Stimulated activated CD4-positive, alpha-beta T cell treated with anti-CD3 and anti-CD28 coated beads, Interleukin-12 subunit alpha, Interleukin-12 subunit beta, amount 100 ng/mL, for 4 hours (primary cell): ENCODE results near the gene PCDHB12.
"Not testable (repeated sequence)": the region's sequence is repeated elsewhere in the genome, so short reads cannot be mapped to it uniquely, and the experiment has no call there.

ENCODE experiments used
- DNase-seq: peaks from one replicate; pipeline ENCODE4 v3.0.0-alpha.2; 2020

PCDHB12 gene

DNA sequence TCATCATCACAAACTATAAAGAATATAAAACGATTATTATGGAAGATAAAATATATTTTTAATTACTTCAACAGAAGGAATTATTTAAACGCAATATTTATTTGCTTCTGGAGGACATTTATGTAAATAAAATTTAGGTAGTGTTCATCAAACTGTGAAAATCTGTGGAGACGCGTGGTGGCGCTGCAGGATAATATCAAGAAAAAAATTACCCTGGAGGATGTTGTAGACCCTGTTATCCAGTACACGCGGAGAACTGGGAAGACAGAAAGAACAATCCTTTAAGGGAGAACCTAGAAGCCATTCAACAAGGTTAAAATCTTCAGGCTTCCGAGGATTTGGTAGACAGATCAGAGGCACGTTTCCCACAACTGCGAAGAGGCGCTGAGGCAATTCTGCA, at the start of gene PCDHB12:
PCDHB12 (plus strand) TSS at position 242 of the 400 bp plus-strand sequence. CDS start 189 bp downstream, outside the sequence.
- DNase-seq = no peak

DNA sequence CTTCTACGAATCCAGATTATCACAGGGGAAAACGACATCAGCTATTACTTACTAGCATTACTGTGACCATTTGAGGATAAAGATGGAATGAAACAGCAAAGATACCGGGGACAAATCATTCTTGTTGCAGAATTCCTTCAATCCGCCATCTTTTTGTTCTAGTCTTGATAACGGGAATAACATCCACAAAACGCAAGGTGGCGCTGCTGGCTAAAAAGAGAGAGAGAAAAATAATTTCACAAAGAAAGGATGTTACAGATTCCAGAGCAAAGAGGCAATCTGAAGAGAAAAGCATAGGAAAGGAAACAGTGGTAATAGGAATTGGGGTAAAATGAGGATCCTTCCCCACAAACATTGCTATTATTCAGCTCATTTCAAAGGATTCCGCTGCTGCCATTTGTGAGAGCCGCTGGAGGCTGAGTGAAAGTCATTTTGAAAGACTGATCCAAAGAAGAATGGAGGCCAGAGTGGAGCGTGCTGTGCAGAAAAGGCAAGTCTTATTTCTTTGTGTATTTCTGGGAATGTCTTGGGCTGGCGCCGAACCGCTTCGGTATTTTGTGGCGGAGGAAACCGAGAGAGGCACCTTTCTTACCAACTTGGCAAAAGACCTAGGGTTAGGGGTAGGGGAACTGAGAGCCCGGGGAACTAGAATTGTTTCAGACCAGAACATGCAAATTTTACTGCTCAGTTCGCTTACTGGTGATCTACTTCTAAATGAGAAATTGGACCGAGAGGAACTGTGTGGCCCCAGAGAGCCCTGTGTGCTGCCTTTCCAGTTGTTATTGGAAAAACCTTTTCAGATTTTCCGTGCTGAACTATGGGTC, 35.9 kb upstream of the PCDHB12 start, which contains the start of gene PCDHB7:
PCDHB7 (plus strand) TSS at position 264 of the 824 bp plus-strand sequence; CDS start at position 456, 192 bp downstream.
- no peak for DNase-seq

DNA sequence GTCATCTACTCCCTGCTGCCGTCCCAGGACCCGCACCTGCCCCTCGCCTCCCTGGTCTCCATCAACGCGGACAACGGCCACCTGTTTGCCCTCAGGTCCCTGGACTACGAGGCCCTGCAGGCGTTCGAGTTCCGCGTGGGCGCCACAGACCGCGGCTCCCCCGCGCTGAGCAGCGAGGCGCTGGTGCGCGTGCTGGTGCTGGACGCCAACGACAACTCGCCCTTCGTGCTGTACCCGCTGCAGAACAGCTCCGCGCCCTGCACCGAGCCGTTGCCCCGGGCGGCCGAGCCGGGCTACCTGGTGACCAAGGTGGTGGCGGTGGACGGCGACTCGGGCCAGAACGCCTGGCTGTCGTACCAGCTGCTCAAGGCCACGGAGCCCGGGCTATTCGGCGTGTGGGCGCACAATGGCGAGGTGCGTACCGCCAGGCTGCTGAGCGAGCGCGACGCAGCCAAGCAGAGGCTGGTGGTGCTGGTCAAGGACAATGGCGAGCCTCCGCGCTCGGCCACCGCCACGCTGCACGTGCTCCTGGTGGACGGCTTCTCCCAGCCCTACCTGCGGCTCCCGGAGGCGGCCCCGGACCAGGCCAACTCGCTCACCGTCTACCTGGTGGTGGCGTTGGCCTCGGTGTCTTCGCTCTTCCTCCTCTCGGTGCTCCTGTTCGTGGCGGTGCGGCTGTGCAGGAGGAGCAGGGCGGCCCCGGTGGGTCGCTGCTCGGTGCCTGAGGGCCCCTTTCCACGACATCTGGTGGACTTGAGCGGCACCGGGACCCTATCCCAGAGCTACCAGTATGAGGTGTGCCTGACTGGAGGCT, 34.0 kb upstream of the PCDHB12 start:
- not testable (repeated sequence) for DNase-seq

DNA sequence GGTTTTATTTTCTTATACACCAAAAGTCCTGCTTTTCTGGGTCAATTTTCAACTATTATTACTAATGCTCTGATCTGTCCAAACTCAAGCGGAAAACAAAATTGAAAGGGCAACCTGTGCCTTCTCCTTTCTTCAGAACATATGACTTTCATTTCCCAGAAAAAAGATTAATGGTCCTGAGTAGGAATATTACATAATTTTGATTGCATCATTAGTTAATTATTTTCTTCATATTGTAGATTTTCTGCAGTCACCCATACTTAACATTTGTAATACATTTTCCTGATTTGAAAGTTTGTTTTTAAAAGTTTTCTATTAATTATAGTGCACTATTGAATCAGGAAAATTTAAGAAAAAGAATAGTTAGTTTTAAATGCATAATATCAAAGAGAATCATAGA, 32.6 kb upstream of the PCDHB12 start:
- no peak for DNase-seq

DNA sequence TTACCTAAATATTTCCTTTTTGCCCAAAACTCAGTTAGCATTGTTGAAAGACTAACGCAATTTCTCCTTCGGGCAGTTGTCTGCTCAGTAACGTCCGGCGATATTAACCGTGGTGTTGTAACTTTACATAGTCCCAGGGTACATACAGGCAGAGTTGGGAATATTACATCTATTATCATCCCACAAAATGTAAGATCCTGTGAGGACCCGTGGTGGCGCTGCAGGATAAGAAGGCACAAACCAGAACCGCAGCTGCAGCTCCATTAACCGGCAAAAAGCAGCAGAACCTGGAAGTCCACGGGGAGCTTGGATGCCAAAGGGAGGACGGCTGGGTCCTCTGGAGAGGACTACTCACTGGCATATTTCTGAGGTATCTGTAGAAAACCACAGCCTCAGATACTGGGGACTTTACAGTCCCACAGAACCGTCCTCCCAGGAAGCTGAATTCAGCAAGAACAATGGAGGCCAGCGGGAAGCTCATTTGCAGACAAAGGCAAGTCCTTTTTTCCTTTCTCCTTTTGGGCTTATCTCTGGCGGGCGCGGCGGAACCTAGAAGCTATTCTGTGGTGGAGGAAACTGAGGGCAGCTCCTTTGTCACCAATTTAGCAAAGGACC, 30.8 kb upstream of the PCDHB12 start, which contains the start of gene PCDHB8:
PCDHB8 (plus strand) TSS at position 214 of the 615 bp plus-strand sequence; CDS start at position 459, 245 bp downstream.
- DNase-seq = not testable (repeated sequence)

DNA sequence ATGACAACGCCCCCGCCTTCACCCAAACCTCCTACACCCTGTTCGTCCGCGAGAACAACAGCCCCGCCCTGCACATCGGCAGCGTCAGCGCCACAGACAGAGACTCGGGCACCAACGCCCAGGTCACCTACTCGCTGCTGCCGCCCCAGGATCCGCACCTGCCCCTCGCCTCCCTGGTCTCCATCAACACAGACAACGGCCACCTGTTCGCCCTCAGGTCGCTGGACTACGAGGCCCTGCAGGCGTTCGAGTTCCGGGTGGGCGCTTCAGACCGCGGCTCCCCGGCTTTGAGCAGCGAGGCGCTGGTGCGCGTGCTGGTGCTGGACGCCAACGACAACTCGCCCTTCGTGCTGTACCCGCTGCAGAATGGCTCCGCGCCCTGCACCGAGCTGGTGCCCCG, 29.1 kb upstream of the PCDHB12 start:
- DNase-seq = not testable (repeated sequence)

DNA sequence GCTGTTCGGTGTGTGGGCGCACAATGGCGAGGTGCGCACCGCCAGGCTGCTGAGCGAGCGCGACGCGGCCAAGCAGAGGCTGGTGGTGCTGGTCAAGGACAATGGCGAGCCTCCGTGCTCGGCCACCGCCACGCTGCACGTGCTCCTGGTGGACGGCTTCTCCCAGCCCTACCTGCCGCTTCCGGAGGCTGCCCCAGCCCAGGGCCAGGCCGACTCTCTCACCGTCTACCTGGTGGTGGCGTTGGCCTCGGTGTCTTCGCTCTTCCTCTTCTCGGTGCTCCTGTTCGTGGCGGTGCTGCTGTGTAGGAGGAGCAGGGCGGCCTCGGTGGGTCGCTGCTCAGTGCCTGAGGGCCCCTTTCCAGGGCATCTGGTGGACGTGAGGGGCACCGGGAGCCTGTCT, 28.6 kb upstream of the PCDHB12 start:
- not testable (repeated sequence) for DNase-seq

DNA sequence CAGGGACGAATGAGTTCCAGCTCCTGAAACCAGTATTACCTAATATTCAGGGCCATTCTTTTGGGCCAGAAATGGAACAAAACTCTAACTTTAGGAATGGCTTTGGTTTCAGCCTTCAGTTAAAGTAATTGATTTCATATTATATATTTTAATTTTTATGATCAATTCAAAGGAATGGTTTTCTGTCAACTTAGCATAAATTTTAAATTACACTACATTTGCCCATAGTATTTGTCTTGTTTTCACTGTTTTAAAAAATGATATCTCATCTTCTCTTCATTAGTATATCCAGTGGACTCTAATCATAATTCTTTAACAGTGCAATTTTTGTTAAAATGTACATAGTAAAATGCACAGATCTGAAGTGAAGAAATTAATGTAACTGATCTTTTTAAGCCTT, 28.2 kb upstream of the PCDHB12 start:
- DNase-seq = no peak

DNA sequence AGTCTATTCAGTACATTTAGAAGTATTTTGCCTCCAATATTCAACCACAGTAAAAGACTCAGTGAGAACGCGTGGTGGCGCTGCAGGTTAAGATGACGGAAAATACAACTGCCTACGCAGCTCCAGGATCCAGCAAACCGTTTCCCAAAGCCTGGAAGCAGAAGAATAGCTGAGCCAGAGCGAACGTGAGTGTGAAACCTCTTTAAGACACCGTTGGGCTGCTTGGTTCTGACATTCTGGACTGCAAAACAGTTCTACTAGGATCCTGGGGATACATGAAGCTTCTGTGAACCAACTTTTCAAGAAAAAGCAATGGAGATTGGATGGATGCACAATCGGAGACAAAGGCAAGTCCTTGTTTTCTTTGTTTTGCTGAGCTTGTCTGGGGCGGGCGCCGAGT, 26.3 kb upstream of the PCDHB12 start, which contains the start of gene PCDHB16:
PCDHB16 (plus strand) TSS at position 140 of the 400 bp plus-strand sequence; CDS start at position 313, 173 bp downstream.
- DNase-seq = no peak

DNA sequence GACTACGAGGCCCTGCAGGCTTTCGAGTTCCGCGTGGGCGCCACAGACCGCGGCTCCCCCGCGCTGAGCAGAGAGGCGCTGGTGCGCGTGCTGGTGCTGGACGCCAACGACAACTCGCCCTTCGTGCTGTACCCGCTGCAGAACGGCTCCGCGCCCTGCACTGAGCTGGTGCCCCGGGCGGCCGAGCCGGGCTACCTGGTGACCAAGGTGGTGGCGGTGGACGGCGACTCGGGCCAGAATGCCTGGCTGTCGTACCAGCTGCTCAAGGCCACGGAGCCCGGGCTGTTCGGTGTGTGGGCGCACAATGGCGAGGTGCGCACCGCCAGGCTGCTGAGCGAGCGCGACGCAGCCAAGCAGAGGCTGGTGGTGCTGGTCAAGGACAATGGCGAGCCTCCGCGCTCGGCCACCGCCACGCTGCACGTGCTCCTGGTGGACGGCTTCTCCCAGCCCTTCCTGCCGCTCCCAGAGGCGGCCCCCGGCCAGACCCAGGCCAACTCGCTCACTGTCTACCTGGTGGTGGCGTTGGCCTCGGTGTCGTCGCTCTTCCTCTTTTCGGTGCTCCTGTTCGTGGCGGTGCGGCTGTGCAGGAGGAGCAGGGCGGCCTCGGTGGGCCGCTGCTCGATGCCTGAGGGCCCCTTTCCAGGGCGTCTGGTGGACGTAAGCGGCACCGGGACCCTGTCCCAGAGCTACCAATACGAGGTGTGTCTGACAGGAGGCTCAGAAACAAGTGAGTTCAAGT, 24.2 kb upstream of the PCDHB12 start:
- DNase-seq = not testable (repeated sequence)

DNA sequence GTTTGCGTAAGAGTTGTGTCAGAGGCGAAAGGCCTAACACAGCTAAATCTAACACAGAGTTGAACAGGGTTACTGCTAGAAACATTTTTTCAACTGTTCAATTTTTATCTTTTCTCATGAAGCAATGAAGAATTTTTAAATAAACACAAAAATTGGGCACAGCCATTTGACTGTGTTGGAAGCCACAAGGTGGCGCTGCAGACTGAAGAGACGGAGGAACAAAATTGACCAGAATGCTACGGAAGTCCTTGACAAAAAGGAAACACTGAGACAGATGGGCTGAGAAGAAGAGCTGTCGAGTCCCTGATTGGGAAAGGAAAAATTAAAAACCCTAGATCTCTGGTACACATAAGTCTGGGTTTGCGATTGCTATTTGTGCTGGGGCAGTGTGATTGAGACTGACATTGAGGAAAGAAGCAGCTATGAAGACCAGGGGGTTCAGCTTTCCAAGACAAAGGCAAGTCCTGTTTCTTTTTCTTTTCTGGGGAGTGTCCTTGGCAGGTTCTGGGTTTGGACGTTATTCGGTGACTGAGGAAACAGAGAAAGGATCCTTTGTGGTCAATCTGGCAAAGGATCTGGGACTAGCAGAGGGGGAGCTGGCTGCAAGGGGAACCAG, 21.5 kb upstream of the PCDHB12 start, which contains the start of gene PCDHB9:
PCDHB9 (plus strand) TSS at position 265 of the 616 bp plus-strand sequence; CDS start at position 423, 158 bp downstream.
- DNase-seq = peak; percentile 25

DNA sequence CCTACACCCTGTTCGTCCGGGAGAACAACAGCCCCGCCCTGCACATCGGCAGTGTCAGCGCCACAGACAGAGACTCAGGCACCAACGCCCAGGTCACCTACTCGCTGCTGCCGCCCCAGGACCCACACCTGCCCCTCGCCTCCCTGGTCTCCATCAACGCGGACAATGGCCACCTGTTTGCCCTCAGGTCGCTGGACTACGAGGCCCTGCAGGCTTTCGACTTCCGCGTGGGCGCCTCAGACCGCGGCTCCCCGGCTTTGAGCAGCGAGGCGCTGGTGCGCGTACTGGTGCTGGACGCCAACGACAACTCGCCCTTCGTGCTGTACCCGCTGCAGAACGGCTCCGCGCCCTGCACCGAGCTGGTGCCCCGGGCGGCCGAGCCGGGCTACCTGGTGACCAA, 19.8 kb upstream of the PCDHB12 start:
- DNase-seq = not testable (repeated sequence)

DNA sequence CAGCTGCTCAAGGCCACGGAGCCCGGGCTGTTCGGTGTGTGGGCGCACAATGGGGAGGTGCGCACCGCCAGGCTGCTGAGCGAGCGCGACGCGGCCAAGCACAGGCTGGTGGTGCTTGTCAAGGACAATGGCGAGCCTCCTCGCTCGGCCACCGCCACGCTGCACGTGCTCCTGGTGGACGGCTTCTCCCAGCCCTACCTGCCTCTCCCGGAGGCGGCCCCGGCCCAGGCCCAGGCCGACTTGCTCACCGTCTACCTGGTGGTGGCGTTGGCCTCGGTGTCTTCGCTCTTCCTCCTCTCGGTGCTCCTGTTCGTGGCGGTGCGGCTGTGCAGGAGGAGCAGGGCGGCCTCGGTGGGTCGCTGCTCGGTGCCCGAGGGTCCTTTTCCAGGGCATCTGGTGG, 19.4 kb upstream of the PCDHB12 start:
- DNase-seq = not testable (repeated sequence)

DNA sequence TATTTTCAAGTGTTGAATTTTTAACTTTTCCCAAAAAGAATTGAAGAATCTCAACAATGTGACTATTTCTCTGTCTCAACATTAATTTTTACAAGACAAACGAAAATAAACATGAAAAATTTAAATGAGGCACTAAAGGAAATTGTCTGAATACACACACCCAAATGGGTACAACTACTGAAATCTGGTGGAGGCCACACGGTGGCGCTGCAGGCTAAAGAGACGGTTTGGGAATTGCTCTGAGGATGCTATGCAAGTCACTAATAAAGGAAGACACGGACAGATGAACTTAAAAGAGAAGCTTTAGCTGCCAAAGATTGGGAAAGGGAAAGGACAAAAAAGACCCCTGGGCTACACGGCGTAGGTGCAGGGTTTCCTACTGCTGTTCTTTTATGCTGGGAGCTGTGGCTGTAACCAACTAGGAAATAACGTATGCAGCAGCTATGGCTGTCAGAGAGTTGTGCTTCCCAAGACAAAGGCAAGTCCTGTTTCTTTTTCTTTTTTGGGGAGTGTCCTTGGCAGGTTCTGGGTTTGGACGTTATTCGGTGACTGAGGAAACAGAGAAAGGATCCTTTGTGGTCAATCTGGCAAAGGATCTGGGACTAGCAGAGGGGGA, 16.3 kb upstream of the PCDHB12 start, which contains the start of gene PCDHB10:
PCDHB10 (plus strand) TSS at position 244 of the 616 bp plus-strand sequence; CDS start at position 444, 200 bp downstream.
- DNase-seq = peak; percentile 8

DNA sequence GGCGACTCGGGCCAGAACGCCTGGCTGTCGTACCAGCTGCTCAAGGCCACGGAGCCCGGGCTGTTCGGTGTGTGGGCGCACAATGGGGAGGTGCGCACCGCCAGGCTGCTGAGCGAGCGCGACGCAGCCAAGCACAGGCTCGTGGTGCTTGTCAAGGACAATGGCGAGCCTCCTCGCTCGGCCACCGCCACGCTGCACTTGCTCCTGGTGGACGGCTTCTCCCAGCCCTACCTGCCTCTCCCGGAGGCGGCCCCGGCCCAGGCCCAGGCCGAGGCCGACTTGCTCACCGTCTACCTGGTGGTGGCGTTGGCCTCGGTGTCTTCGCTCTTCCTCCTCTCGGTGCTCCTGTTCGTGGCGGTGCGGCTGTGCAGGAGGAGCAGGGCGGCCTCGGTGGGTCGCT, 14.2 kb upstream of the PCDHB12 start:
- DNase-seq = not testable (repeated sequence)

DNA sequence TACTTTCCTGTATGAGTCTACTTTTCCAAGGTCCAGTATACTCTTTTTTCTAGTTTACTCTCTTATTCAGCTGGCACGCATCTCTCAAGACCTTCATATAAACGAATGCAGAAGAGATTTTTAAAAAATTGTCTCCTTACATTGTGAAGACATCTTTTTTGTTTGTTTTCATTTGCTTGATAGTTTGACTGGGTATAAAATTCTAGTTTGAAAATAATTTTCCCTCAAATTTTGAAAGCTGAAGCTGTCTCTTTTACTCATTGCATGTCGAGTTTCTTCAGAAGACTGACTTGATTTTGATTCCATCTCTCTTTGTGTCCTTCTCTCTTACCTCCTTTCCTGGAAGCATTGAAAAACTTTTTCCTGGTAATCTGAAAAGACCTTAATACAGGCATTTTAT, 12.2 kb upstream of the PCDHB12 start:
- DNase-seq = no peak

DNA sequence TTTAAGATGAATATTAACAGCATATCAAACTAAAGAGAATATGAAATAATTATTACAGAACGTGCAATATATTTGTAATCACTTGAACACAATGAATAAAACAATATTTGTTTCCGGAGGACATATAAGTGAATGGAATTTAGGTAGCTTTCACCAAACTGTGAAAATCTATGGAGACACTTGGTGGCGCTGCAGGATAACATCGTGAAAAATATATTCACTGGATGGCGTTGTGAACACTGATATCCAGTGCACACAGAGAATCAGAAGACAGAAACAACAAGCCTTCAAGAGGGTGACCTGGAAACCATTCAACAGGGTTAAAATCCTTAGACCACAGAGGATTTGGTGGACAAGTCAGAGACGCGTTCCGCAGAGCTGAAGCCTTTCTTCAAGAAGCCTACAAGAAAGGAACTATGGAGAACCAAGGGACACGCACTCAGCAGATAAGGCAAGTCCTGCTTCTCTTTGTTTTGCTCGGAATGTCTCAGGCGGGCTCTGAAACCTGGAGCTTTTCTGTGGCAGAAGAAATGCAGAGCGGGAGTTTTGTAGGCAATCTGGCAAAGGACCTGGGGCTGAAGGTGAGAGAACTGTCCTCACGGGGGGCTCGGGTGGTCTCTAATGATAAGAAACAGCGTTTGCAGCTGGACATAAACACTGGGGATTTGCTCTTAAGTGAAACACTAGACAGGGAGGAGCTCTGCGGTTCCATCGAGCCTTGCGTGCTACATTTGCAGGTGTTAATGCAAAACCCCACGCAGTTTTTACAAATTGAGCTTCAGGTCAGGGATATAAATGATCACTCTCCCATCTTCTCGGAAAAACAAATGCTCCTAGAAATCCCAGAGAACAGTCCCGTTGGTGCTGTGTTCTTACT, 8.9 kb upstream of the PCDHB12 start, which contains the start of gene PCDHB11:
PCDHB11 (plus strand) TSS at position 269 of the 877 bp plus-strand sequence; CDS start at position 417, 148 bp downstream.
- no peak for DNase-seq

DNA sequence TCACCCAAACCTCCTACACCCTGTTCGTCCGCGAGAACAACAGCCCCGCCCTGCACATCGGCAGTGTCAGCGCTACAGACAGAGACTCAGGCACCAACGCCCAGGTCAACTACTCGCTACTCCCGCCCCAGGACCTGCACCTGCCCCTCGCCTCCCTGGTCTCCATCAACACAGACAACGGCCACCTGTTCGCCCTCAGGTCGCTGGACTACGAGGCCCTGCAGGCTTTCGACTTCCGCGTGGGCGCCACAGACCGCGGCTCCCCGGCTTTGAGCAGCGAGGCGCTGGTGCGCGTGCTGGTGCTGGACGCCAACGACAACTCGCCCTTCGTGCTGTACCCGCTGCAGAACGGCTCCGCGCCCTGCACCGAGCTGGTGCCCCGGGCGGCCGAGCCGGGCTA, 7.4 kb upstream of the PCDHB12 start:
- not testable (repeated sequence) for DNase-seq

DNA sequence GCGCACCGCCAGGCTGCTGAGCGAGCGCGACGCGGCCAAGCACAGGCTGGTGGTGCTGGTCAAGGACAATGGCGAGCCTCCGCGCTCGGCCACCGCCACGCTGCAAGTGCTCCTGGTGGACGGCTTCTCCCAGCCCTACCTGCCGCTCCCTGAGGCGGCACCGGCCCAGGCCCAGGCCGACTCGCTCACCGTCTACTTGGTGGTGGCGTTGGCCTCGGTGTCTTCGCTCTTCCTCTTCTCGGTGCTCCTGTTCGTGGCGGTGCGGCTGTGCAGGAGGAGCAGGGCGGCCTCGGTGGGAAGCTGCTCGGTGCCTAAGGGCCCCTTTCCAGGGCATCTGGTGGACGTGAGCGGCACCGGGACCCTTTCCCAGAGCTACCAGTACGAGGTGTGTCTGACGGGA, 6.9 kb upstream of the PCDHB12 start:
- not testable (repeated sequence) for DNase-seq

DNA sequence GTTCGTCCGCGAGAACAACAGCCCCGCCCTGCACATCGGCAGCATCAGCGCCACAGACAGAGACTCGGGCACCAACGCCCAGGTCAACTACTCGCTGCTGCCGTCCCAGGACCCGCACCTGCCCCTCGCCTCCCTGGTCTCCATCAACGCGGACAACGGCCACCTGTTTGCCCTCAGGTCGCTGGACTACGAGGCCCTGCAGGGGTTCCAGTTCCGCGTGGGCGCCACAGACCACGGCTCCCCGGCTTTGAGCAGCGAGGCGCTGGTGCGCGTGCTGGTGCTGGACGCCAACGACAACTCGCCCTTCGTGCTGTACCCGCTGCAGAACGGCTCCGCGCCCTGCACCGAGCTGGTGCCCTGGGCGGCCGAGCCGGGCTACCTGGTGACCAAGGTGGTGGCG, 1.8 kb downstream of the PCDHB12 start:
- not testable (repeated sequence) for DNase-seq
